ENCODE results near the gene PRKAG2.

Gene PRKAG2

DNA sequence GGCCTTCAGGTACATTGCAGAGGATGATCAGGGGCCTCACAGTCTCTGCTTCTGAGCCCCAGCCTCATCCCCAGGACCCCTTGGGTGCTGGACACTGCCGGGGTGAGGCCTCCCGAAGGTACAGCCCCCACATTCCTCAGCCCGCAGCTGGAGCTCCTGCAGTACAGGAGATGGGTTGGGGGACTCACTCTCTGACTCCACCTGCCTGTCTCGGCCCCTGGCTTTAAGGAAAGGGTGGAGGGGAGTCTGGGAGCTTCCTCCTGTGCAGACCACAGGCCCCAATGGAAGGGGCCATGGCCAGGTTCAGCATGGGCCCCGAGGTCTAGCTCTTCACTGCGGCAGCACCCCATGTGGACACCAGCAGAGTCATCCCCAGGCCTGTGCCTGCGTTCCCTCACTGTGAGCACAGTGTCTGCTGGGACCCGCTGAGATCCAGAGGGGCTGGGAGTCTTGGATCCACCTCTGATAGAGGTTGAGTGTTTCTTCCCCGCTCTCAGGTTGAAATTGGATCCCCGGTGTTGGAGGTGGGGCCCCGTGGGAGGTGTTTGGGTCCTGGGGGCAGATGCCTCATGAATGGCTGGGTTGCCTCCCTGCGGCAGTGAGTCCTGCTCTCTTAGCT is 99.9 kb downstream of the PRKAG2 start:
- no peak overlapping the region for H3K9ac ChIP-seq (ENCODE audit: low read length)
- peaks cover 38% of the 10 kb centered on the region for H3K27me3 ChIP-seq (replicated peaks; ENCODE audit: control insufficient read depth, insufficient read depth, low read length)
- no peak overlapping the region for H3K4me3 ChIP-seq (ENCODE audit: low read length)
- H3K9me3 ChIP-seq (ENCODE audit: control insufficient read depth, low read length), result peaks cover 6% of the 10 kb centered on the region
- H3K4me1 ChIP-seq (ENCODE audit: control insufficient read depth, insufficient read depth, low read length), result no peaks in the 10 kb centered on the region
- H3K36me3 ChIP-seq (ENCODE audit: control insufficient read depth, insufficient read depth, low read length, severe bottlenecking), result peaks cover 8% of the 10 kb centered on the region
- no peak for DNase-seq (ENCODE audit: low read depth)

GRCh38 chr7:151776446-151776845 is 100.5 kb downstream of the PRKAG2 start:
- Histone ChIP-seq H3K4me3 (ENCODE audit: low read length) (no peak overlapping the region), H3K27me3 (replicated peaks; ENCODE audit: control insufficient read depth, insufficient read depth, low read length) (peaks cover 37% of the 10 kb centered on the region)

GRCh38 chr7:151775547-151776443 is 101.1 kb downstream of the PRKAG2 start:
- peaks cover 9% of the 10 kb centered on the region for H3K36me3 ChIP-seq (ENCODE audit: control insufficient read depth, insufficient read depth, low read length, severe bottlenecking)
- H3K4me3 ChIP-seq (ENCODE audit: low read length), result no peak overlapping the region
- no peak for DNase-seq (ENCODE audit: low read depth)
- peaks cover 6% of the 10 kb centered on the region for H3K9me3 ChIP-seq (ENCODE audit: control insufficient read depth, low read length)
- no peaks in the 10 kb centered on the region for H3K4me1 ChIP-seq (ENCODE audit: control insufficient read depth, insufficient read depth, low read length)
- H3K27me3 ChIP-seq (replicated peaks; ENCODE audit: control insufficient read depth, insufficient read depth, low read length), result peaks cover 41% of the 10 kb centered on the region
- no peak overlapping the region for H3K9ac ChIP-seq (ENCODE audit: low read length)

More at GRCh38 chr7:151776446-151776845, 100.5 kb downstream of the PRKAG2 start:
- peaks cover 6% of the 10 kb centered on the region for H3K9me3 ChIP-seq (ENCODE audit: control insufficient read depth, low read length)
- H3K9ac ChIP-seq (ENCODE audit: low read length), result no peak overlapping the region
- peaks cover 9% of the 10 kb centered on the region for H3K36me3 ChIP-seq (ENCODE audit: control insufficient read depth, insufficient read depth, low read length, severe bottlenecking)
- no peaks in the 10 kb centered on the region for H3K4me1 ChIP-seq (ENCODE audit: control insufficient read depth, insufficient read depth, low read length)
- no peak for DNase-seq (ENCODE audit: low read depth)

DNA sequence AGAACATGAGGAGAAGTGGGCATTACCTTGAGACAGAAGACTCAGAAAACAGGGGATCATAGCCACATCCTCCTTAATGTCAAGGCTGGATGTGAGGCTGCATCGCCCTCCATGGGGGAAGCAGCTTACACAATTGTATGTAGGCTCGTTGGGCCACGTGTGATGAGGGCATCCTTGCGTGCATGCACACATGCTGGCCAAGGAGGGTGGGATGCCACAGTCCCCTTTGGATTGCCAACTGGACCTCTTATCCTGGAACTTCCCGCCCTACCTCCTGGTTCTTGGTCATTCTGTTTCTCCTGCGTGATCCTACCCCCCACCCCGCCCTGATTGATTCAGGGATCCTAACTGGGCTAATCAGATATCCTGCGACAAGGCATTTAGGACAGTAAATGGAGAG is 102.0 kb downstream of the PRKAG2 start:
- Histone ChIP-seq H3K4me1 (ENCODE audit: control insufficient read depth, insufficient read depth, low read length) (no peaks in the 10 kb centered on the region), H3K9ac (ENCODE audit: low read length) (no peak overlapping the region), H3K9me3 (ENCODE audit: control insufficient read depth, low read length) (peaks cover 6% of the 10 kb centered on the region), H3K4me3 (ENCODE audit: low read length) (no peak overlapping the region), H3K36me3 (ENCODE audit: control insufficient read depth, insufficient read depth, low read length, severe bottlenecking) (peaks cover 9% of the 10 kb centered on the region), H3K27me3 (replicated peaks; ENCODE audit: control insufficient read depth, insufficient read depth, low read length) (peaks cover 49% of the 10 kb centered on the region)
- DNase-seq (ENCODE audit: low read depth), result no peak

DNA sequence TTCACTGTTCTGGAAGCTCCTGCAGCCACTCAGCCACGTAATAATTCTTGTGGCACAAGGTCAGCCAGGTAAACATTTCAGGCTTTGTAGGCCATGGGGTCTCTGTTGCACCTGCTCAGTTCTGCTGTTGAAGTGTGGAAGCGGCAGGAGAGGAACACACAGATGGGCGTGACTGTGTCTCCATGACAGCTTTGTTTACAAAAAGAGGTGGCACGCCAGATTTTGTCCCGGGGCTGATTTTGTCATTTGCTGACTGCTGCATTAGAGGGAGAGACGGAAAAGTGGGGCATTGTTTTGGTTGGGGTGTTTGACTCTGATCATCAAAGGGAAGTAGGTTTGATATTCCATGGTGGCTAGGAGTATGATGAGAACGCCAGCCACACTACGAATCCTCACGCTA is 103.1 kb downstream of the PRKAG2 start:
- Histone ChIP-seq H3K4me3 (ENCODE audit: low read length) (no peak overlapping the region), H3K9me3 (ENCODE audit: control insufficient read depth, low read length) (peaks cover 6% of the 10 kb centered on the region), H3K27me3 (replicated peaks; ENCODE audit: control insufficient read depth, insufficient read depth, low read length) (peaks cover 60% of the 10 kb centered on the region), H3K9ac (ENCODE audit: low read length) (no peak overlapping the region), H3K4me1 (ENCODE audit: control insufficient read depth, insufficient read depth, low read length) (no peaks in the 10 kb centered on the region), H3K36me3 (ENCODE audit: control insufficient read depth, insufficient read depth, low read length, severe bottlenecking) (peaks cover 5% of the 10 kb centered on the region)
- no peak for DNase-seq (ENCODE audit: low read depth)

DNA sequence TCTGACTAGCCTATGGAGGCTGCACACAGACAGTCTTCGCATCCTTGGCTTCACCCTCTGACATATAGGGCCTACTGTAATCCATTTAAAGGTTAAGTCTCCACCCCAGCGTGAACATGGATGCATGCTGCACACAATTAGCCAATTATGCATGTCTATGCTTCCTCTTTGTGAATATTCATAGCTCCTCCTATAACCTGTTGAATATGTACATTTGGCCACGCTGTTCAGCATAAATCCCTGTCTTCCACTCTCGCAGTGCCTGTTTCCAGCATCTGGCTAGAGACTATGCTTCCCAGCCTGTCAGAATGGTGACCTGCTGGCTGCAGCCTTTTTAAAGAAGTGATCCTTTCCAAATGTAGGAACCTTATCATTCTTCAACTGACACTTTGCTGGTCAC is 106.7 kb downstream of the PRKAG2 start:
- Histone ChIP-seq H3K36me3 (ENCODE audit: control insufficient read depth, insufficient read depth, low read length, severe bottlenecking) (peaks cover 10% of the 10 kb centered on the region), H3K4me3 (ENCODE audit: low read length) (no peak overlapping the region), H3K9ac (ENCODE audit: low read length) (no peak overlapping the region), H3K9me3 (ENCODE audit: control insufficient read depth, low read length) (peaks cover 7% of the 10 kb centered on the region), H3K4me1 (ENCODE audit: control insufficient read depth, insufficient read depth, low read length) (no peaks in the 10 kb centered on the region), H3K27me3 (replicated peaks; ENCODE audit: control insufficient read depth, insufficient read depth, low read length) (peaks cover 57% of the 10 kb centered on the region)
- DNase-seq (ENCODE audit: low read depth), result no peak

- Histone ChIP-seq H3K4me1 (ENCODE audit: control insufficient read depth, insufficient read depth, low read length) (no peaks in the 10 kb centered on the region), H3K9me3 (ENCODE audit: control insufficient read depth, low read length) (peaks cover 7% of the 10 kb centered on the region), H3K4me3 (ENCODE audit: low read length) (no peak overlapping the region), H3K36me3 (ENCODE audit: control insufficient read depth, insufficient read depth, low read length, severe bottlenecking) (peaks cover 10% of the 10 kb centered on the region), H3K9ac (ENCODE audit: low read length) (no peak overlapping the region), H3K27me3 (replicated peaks; ENCODE audit: control insufficient read depth, insufficient read depth, low read length) (peaks cover 62% of the 10 kb centered on the region)
- no peak for DNase-seq (ENCODE audit: low read depth)
Measured at GRCh38 chr7:151769188-151769821, 107.6 kb downstream of the PRKAG2 start.

- peaks cover 61% of the 10 kb centered on the region for H3K27me3 ChIP-seq (replicated peaks; ENCODE audit: control insufficient read depth, insufficient read depth, low read length)
Measured at GRCh38 chr7:151768805-151769187, 108.1 kb downstream of the PRKAG2 start.

GRCh38 chr7:151767557-151767956 is 109.4 kb downstream of the PRKAG2 start:
- H3K4me1 ChIP-seq (ENCODE audit: control insufficient read depth, insufficient read depth, low read length), result no peaks in the 10 kb centered on the region
- peaks cover 10% of the 10 kb centered on the region for H3K36me3 ChIP-seq (ENCODE audit: control insufficient read depth, insufficient read depth, low read length, severe bottlenecking)
- no peak for DNase-seq (ENCODE audit: low read depth)
- H3K9me3 ChIP-seq (ENCODE audit: control insufficient read depth, low read length), result peaks cover 7% of the 10 kb centered on the region
- peaks cover 64% of the 10 kb centered on the region for H3K27me3 ChIP-seq (replicated peaks; ENCODE audit: control insufficient read depth, insufficient read depth, low read length)
- no peak overlapping the region for H3K4me3 ChIP-seq (ENCODE audit: low read length)
- H3K9ac ChIP-seq (ENCODE audit: low read length), result no peak overlapping the region

More at GRCh38 chr7:151768805-151769187, 108.1 kb downstream of the PRKAG2 start:
- no peak for DNase-seq (ENCODE audit: low read depth)
- Histone ChIP-seq H3K9me3 (ENCODE audit: control insufficient read depth, low read length) (peaks cover 7% of the 10 kb centered on the region), H3K9ac (ENCODE audit: low read length) (no peak overlapping the region), H3K4me3 (ENCODE audit: low read length) (no peak overlapping the region), H3K4me1 (ENCODE audit: control insufficient read depth, insufficient read depth, low read length) (no peaks in the 10 kb centered on the region), H3K36me3 (ENCODE audit: control insufficient read depth, insufficient read depth, low read length, severe bottlenecking) (peaks cover 10% of the 10 kb centered on the region)

DNA sequence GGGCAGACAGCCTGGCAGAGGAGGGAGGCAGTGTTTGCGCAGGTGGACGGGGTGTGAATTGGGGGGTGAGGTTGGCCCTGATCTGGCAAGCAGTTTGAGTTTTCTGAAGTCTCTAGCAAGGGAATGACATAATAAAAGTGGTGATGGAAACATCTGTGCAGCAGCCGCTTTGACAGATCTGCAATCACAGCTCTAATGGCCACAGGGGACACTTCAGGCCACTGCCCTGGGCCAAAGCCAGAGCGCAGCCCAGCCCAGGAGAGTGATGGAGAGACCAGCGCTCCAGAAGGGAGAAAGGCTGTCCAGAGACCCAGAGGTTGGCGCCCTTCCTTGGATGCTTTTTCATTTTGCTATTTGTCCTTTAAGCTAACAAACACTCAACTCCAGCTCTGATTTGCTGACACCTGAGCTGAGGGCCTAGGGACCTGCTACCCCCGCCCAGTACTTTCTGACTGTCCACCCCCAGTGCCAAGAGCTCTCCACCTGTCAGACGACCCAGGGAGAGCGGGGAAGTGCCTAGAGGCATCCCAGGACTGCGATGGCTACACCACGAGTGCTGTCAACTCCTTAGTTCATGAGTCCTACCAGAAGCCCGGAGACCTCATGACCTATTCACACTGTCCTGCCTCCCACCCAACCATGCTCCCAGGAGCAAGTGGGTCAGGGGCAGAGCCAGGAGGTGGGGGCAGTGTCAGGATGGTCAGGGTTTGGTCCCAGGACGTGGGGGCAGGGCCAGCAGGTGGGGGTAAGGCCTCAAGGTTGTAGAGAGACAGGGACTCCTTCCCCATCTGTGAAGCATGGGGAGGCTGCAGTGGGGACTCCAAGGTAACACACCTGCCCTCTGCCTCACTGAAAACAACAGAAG is 112.6 kb downstream of the PRKAG2 start:
- H3K9ac ChIP-seq (ENCODE audit: low read length), result no peak overlapping the region
- H3K36me3 ChIP-seq (ENCODE audit: control insufficient read depth, insufficient read depth, low read length, severe bottlenecking), result peaks cover 5% of the 10 kb centered on the region
- no peaks in the 10 kb centered on the region for H3K4me1 ChIP-seq (ENCODE audit: control insufficient read depth, insufficient read depth, low read length)
- no peak for DNase-seq (ENCODE audit: low read depth)
- H3K9me3 ChIP-seq (ENCODE audit: control insufficient read depth, low read length), result peaks cover 7% of the 10 kb centered on the region
- H3K4me3 ChIP-seq (ENCODE audit: low read length), result no peak overlapping the region
- H3K27me3 ChIP-seq (replicated peaks; ENCODE audit: control insufficient read depth, insufficient read depth, low read length), result peaks cover 44% of the 10 kb centered on the region
